ES-I3 (cell line): ENCODE measurements around the gene ELN.

Experiments
- H3K36me3 ChIP-seq: 2 replicates; pipeline ENCODE4 v1.6.1; 2013; ENCODE audit warnings: mild to moderate bottlenecking, low read length, control low read depth, moderate library complexity; ENCODE audit not compliant: insufficient read depth
- H3K4me1 ChIP-seq: 2 replicates; pipeline ENCODE4 v1.6.1; 2013; ENCODE audit warnings: mild to moderate bottlenecking, control low read depth, low read length; ENCODE audit not compliant: insufficient read depth
- H3K9ac ChIP-seq: 2 replicates; pipeline ENCODE4 v1.6.1; 2013; ENCODE audit warnings: low read depth, mild to moderate bottlenecking, low read length, moderate library complexity
- H3K9me3 ChIP-seq: 2 replicates; pipeline ENCODE4 v1.6.1; 2013; ENCODE audit warnings: mild to moderate bottlenecking, low read length, moderate library complexity; ENCODE audit not compliant: control insufficient read depth, insufficient read depth

ELN gene

DNA sequence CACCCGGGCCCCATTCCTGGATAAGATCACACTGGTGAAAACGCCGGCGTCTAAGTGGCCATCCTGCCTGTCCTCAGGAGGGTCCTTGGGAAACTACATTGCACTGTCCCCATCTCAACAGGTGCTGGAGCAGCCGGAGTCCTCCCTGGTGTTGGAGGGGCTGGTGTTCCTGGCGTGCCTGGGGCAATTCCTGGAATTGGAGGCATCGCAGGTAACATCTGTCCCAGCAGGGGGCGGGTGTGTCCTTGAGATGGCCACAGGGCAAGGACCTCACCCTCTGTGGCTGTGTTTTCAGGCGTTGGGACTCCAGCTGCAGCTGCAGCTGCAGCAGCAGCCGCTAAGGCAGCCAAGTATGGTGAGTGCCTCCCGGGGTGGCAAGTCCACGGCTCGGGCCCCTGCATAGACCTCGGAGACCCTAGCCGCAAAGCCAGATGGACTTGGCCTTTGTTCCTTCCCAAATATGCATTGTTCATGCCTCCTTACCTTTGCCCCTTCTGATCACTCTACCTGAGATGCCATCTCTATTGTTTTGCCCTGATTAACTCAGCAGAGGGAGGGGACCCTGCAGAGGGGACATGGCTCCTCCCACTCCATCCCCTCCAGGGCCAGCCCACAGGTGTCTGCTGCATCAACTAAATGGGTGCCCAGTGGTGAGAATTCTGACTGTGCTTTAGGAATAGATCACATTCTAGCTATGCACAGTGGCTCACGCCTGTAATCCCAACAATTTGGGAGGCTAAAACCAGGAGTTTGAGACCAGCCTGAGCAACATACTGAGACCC is 23.8 kb downstream of the ELN start:
- H3K36me3 ChIP-seq: no peaks in the 10 kb centered on the region
- peaks cover 10% of the 10 kb centered on the region; the same call in 1 of the 2 replicates for H3K4me1 ChIP-seq
- no peak overlapping the region for H3K9ac ChIP-seq
- no peaks in the 10 kb centered on the region for H3K9me3 ChIP-seq

DNA sequence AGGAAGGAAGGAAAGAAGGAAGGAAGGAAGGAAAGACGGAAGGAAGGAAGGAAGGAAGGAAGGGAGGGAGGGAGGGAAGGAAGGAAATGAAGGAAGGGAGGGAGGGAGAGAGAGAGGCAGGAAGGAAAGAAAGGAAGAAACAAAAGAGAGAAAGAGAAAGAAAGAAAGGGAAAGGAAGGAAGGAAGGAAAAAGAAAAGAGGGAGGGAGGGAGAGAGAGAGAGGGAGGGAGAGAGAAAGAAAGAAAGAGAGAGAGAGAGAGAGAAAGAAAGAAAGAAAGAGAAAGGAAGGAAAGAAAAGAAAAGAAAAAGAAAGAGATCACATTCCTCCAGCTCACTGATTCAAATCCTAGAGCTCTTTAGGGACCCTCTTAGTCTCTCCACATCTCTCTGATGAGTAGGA is 24.7 kb downstream of the ELN start:
- H3K9me3 ChIP-seq: no peaks in the 10 kb centered on the region
- no peak overlapping the region for H3K9ac ChIP-seq
- H3K4me1 ChIP-seq: peaks cover 10% of the 10 kb centered on the region; the same call in 1 of the 2 replicates
- no peaks in the 10 kb centered on the region for H3K36me3 ChIP-seq

DNA sequence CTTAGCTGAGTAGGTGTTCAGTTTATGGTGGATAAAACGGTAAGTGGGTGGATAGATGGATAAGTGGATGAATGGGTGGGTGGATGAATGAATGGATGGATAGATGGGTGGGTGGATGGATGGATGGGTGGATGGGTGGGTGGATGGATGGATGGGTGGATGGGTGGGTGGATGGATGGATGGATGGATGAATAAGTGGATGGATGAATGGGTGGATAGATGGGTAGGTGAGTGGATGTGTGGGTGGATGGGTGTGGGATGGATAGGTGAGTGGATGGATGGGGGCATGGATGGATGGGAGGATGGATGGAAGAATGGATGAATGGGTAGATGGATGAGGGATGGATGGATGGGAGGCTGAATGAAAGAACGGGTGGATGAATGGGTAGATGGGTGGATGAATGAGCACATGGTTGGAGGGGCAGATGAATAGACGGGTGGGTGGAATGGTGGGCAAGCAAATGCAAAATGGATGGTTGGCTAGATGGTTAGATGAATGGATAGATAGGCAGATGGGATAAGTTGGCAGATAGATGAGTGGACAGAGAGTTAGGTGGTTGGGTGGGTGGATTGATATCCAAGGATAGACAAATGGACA is 25.7 kb downstream of the ELN start:
- Histone ChIP-seq H3K9ac (no peak overlapping the region), H3K9me3 (no peaks in the 10 kb centered on the region), H3K4me1 (peaks cover 10% of the 10 kb centered on the region; the same call in 1 of the 2 replicates), H3K36me3 (no peaks in the 10 kb centered on the region)

DNA sequence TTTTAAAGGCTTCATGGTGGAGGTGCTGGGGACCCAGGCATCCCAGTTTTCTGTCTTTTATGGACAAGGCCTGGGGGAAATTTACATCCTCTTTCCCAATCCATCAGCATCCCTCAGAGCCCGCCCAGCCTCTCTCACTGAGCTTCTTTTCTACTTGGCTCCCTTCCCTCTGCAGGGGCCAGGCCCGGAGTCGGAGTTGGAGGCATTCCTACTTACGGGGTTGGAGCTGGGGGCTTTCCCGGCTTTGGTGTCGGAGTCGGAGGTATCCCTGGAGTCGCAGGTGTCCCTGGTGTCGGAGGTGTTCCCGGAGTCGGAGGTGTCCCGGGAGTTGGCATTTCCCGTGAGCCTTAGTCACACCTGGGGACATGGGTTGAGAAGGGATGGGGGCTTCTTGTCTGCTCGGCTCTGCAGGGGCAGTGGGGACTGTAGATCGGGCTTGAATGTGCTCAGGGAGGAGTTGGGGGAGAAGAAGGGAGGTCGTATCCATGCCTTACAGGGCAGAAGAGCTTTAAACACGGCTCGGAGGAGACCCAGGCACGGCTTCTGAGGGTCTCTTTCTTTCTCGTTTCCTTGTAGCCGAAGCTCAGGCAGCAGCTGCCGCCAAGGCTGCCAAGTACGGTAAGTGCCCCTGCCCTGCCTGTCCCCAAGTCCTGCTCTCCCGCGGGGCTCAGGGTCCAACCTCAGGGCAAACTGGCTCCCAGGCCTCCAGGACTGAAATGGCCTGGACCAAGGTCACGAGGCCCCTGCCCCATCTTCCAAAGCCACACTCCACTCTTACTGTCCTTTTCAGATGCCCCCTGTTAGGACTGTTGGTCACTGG is 28.3 kb downstream of the ELN start:
- Histone ChIP-seq H3K4me1 (peaks cover 10% of the 10 kb centered on the region; the same call in 1 of the 2 replicates), H3K9ac (no peak overlapping the region), H3K9me3 (no peaks in the 10 kb centered on the region), H3K36me3 (no peaks in the 10 kb centered on the region)

DNA sequence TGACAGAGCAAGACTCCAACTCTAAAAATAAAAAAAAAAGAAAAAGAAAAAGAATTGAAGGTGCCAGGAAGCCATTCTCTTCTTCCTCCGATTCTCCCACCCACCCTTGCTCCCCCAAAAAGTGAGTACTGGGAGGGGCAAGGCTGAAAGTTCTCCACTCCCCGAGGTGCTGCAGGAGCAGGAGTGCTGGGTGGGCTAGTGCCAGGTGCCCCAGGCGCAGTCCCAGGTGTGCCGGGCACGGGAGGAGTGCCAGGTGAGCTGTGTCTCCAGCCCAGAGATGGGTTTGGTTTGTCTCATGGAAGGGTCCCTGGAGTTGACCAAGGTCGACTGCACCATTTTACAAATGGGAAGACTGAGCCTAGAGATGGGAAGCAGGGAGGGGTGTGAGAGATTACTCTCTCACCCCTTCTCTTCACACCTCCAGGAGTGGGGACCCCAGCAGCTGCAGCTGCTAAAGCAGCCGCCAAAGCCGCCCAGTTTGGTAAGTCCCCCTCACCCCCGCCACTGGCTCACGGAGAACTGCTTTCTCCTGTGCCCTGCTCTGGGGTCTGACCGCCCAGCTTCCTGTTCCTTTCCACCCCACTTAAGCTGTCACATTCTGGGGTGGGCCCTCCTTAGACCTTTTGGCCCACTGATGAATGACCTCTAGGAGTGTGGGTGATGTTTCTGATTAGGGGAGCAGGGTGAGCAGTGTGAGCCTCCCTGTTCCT is 29.4 kb downstream of the ELN start:
- Histone ChIP-seq H3K4me1 (no peaks in the 10 kb centered on the region), H3K36me3 (no peaks in the 10 kb centered on the region), H3K9me3 (no peaks in the 10 kb centered on the region), H3K9ac (no peak overlapping the region)

DNA sequence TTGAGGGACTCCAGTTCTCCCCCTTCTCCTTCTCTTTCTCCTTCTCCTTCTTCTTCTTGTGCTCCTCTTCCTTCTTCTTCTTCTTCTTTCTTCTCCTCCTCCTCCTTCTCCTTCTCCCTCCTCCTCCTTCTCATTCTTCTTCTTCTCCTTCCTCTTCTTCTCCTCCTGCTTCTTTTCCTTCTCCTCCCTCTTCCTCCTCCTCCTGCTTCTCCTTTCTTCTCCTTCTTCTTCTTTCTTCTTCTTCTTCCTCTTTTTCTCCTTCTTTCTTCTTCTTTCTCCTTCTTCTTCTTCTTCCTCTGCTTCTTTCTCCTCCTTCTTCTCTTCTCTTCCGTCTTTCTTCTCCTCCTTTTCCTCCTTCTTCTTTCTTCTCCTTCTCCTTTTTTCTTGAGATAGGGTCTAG is 30.0 kb downstream of the ELN start:
- no peaks in the 10 kb centered on the region for H3K4me1 ChIP-seq

DNA sequence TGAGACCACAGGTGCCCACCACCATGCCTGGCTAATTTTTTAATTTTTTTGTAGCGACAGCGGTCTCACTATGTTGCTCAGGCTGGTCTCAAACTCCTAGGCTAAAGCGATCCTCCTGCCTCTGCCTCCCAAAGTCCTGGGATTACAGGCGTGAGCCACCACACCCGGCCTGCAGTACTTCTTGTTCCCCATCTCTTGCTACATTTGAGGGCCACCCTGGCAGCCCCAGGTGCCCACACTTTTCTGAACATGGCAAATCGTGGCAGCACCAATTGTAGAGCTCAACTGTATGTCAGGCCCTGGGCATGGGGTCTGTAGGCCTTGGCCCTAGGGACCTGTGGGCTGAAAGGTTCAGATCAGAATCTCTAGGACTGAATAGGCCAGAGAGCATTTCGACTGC is 30.5 kb downstream of the ELN start:
- Histone ChIP-seq H3K9me3 (no peaks in the 10 kb centered on the region), H3K9ac (no peak overlapping the region), H3K36me3 (no peaks in the 10 kb centered on the region), H3K4me1 (no peaks in the 10 kb centered on the region)

More for the DNA sequence above, 30.0 kb downstream of the ELN start:
- Histone ChIP-seq H3K9me3 (no peaks in the 10 kb centered on the region), H3K9ac (no peak overlapping the region), H3K36me3 (no peaks in the 10 kb centered on the region)

DNA sequence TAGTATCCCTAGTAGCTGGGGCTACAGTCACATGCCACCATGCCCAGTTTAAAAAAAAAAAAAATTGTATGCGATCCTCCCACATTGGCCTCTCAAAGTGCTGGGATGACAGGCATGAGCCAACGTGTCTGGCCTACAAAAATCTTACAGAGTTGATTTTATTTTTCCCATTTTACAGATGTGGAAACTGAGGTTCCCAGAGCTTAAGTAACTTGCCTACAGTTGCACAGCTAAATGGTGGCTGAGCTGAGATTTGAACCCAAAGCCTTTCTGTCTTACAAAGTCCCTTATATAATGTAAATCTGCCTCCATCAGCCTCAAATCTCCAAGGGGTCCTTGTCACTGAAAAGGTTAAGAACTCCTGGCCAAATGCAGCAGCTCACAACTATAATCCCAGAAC is 31.1 kb downstream of the ELN start:
- Histone ChIP-seq H3K9ac (no peak overlapping the region), H3K4me1 (no peaks in the 10 kb centered on the region), H3K9me3 (no peaks in the 10 kb centered on the region), H3K36me3 (no peaks in the 10 kb centered on the region)

DNA sequence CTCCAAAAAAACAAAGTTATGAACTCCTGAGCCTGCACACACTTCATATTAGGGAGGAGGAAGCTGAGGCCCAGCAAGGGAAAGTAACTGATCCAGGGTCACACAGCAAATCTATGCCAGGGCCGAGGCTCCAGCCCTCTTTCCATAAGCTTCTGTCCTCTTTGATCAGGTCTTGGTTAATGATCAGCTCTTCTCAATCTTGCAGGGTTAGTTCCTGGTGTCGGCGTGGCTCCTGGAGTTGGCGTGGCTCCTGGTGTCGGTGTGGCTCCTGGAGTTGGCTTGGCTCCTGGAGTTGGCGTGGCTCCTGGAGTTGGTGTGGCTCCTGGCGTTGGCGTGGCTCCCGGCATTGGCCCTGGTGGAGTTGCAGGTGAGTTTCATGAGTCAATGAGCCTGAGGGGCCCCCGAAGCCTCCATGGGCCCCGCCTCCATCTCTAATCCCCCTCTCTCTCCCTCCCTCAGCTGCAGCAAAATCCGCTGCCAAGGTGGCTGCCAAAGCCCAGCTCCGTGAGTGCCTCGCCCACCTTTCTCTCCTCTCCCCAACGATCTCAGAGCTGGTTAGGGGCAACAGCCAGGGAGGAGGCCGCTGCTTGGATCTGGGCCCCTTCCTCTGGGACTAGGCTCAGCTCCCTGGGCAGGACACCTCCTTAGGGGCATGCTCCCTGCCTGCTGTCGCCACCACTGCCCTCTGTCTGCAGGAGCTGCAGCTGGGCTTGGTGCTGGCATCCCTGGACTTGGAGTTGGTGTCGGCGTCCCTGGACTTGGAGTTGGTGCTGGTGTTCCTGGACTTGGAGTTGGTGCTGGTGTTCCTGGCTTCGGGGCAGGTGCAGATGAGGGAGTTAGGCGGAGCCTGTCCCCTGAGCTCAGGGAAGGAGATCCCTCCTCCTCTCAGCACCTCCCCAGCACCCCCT is 32.0 kb downstream of the ELN start:
- no peaks in the 10 kb centered on the region for H3K9me3 ChIP-seq
- H3K4me1 ChIP-seq: no peaks in the 10 kb centered on the region
- H3K9ac ChIP-seq: no peak overlapping the region
- H3K36me3 ChIP-seq: no peaks in the 10 kb centered on the region

DNA sequence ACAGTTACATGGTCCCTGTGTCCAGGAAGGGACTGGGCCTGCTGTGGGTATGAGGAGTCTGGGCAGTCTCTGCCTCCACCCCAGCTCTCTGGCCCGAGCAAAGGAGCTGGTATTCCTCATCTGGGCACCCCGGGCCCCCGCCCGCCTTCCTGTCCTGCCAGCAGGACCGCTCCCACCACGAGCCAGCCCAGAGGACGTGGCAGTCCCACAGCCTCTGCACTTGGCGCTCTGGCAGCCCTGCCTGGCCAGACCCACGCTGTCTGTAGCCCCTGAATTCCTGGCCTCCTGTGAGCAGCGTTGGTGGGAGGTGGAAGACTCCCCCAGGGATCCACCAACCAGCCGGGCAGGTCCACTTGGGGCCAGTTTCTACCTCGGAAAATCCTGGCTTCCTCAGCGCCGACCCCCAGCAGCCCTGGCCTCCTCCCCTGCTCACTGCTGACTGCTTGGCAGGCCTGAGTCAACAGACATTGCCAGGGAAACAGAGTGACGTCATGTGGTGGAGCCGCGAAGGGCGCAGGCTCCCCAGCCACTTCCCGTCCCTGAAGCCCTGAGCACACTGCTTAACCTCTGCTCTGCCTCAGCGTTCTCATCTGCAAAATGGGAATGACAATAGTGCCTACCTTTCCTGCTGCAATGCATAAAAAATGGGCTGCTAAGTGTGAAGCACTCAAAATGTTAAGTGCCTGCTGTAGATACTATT is 34.0 kb downstream of the ELN start:
- no peaks in the 10 kb centered on the region for H3K36me3 ChIP-seq
- no peaks in the 10 kb centered on the region for H3K4me1 ChIP-seq
- H3K9me3 ChIP-seq: no peaks in the 10 kb centered on the region
- H3K9ac ChIP-seq: no peak overlapping the region

DNA sequence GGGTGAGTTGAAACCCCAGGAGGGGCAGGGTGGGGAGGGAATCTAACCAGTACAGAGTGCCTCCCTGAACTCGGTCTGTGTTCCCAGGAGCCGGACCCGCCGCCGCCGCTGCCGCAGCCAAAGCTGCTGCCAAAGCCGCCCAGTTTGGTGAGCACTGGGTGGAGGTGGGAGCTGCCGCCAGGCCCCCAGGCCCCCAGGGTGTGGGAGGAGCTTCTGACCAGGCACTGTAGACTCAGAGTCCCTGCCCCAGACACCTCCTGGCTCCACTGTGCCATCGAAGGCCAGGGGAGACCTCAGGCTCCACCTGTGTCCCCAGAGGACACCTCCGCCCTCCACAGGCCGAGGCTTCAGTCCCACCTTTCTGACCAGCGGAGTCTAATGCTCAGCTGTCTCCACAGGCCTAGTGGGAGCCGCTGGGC is 35.3 kb downstream of the ELN start:
- Histone ChIP-seq H3K9ac (no peak overlapping the region), H3K9me3 (no peaks in the 10 kb centered on the region), H3K36me3 (no peaks in the 10 kb centered on the region), H3K4me1 (no peaks in the 10 kb centered on the region)

DNA sequence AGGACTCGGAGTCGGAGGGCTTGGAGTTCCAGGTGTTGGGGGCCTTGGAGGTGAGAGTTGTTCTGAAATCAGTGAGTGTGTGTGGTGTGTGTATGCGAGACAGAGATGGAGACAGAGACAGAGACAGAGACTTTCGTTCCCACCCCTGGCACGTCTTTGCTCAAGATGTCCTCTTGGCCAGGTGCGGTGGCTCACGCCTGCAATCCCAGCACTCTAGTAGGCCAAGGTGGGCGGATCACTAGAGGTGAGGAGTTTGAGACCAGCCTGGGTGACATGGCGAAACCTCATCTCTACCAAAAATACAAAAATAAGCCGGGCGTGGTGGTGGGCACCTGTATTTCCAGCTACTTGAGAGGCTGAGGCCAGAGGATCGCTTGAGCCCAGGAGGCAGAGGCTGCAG is 35.7 kb downstream of the ELN start:
- Histone ChIP-seq H3K36me3 (no peaks in the 10 kb centered on the region), H3K4me1 (no peaks in the 10 kb centered on the region), H3K9me3 (no peaks in the 10 kb centered on the region), H3K9ac (no peak overlapping the region)

DNA sequence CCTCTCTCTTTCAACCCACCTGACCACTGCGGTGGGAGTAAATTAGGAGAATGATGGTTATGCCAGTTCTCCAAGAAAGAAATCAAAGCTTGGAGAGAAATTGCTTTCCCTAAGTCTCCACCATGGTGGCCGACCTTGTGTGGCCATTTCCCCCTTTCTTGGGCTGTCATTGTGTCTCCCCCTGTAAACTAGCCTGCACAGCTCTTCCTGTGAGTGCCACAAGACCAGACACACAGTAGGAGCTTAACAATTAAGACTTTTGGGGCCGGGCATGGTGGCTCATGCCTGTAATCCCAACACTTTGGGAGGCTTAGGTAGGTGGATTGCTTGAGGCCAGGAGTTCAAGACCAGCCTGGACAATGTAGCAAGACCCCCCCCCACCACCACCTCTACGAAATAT is 36.7 kb downstream of the ELN start:
- Histone ChIP-seq H3K4me1 (no peaks in the 10 kb centered on the region), H3K9ac (no peak overlapping the region), H3K9me3 (no peaks in the 10 kb centered on the region), H3K36me3 (no peaks in the 10 kb centered on the region)
